Testis (tissue), 3 donors: ENCODE data around the gene BCAT1. TPM values are rescaled to one million over a fixed set of nuclear protein-coding genes. Genes with fewer than 3 reads are reported as not detected.

Experiments used
- DNase-seq: peaks from one replicate; pipeline ENCODE4 v3.0.0-alpha.2; 2019
- H3K27ac ChIP-seq, 2 donors: fragments of 200-600 bp; sonication (generic); one replicate each; pipeline ENCODE4 v1.5.1; 2019
- H3K27me3 ChIP-seq: fragments of 200-600 bp; sonication (generic); one replicate; pipeline ENCODE4 v1.5.1; 2019
- H3K36me3 ChIP-seq: fragments of 200-600 bp; sonication (generic); one replicate; pipeline ENCODE4 v1.5.1; 2017; ENCODE audit warnings: low read depth; ENCODE audit errors: missing control alignments
- H3K4me1 ChIP-seq: fragments of 200-600 bp; sonication (generic); one replicate; pipeline ENCODE4 v1.5.1; 2019
- H3K4me3 ChIP-seq, 2 donors: fragments of 200-600 bp; sonication (generic); one replicate each; pipeline ENCODE4 v1.5.1; 2017 to 2019
- H3K9me3 ChIP-seq: fragments of 200-600 bp; sonication (generic); one replicate; pipeline ENCODE4 v1.5.1; 2017
- POLR2A ChIP-seq: fragments of 450-650 bp; IDR thresholded peaks from one replicate; pipeline ENCODE4 v1.6.1; 2017; ENCODE audit warnings: antibody characterized with exemption, mild to moderate bottlenecking, moderate library complexity
- WGBS, 2 donors: methylation state at CpG; one replicate each; pipeline ENCODE4 v1.1.5; 2018; 5-methylcytosine and 5-hydroxymethylcytosine counted together
- intact Hi-C: fragments of 100-400 bp; cut with DNase I; formaldehyde crosslinking; loops from one replicate; pipeline ENCODE4 v1.15.1; 2023; ENCODE audit warnings: low total_unique reads
- polyA plus RNA-seq: library from polyadenylated mRNA; stranded (reverse); fragments of 350-450 nt; fragmentation: Illumina TruSeq; extraction: RNeasy Lipid Tissue Mini Kit (QIAGEN cat#74804); gene quantifications from one replicate; pipeline ENCODE4 v1.2.3, GENCODE V29; 2014; ENCODE audit warnings: low read depth, low replicate concordance; ENCODE audit not compliant: insufficient read depth
- total RNA-seq, 2 donors: library from RNA; depleted of rRNA; stranded (reverse); fragments of >200 nt; gene quantifications; one replicate each; pipeline ENCODE4 v1.2.3, GENCODE V29; 2016
- TF ChIP-seq, protein P1 (sequence below), 3 experiments: fragments of 450-650 bp in 2 of 3; fragments of 200-600 bp in 1 of 3; sonication (generic) in 1 of 3; IDR thresholded peaks; one replicate each; pipeline ENCODE4 v1.5.1; 2016 to 2019; ENCODE audit warnings: antibody characterized with exemption in 3 of 3, mild to moderate bottlenecking in 2 of 3, moderate library complexity in 1 of 3

Gene BCAT1
- total and polyA plus RNA-seq, 3 donors from 2014 or later = 30.8 to 44.2 (median 34.7) TPM

- no peak for TF ChIP-seq POLR2A
- TF ChIP-seq, protein P1, sequence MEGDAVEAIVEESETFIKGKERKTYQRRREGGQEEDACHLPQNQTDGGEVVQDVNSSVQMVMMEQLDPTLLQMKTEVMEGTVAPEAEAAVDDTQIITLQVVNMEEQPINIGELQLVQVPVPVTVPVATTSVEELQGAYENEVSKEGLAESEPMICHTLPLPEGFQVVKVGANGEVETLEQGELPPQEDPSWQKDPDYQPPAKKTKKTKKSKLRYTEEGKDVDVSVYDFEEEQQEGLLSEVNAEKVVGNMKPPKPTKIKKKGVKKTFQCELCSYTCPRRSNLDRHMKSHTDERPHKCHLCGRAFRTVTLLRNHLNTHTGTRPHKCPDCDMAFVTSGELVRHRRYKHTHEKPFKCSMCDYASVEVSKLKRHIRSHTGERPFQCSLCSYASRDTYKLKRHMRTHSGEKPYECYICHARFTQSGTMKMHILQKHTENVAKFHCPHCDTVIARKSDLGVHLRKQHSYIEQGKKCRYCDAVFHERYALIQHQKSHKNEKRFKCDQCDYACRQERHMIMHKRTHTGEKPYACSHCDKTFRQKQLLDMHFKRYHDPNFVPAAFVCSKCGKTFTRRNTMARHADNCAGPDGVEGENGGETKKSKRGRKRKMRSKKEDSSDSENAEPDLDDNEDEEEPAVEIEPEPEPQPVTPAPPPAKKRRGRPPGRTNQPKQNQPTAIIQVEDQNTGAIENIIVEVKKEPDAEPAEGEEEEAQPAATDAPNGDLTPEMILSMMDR (IDR thresholded peaks at IDR 0.05) = no peak
- WGBS, 2 donors = 85 to 89% methylated on average over 8 of the region's 8 CpGs
- Histone ChIP-seq H3K9me3 (no peaks in the 10 kb centered on the region), H3K27ac (no peak overlapping the region), H3K36me3 (no peaks in the 10 kb centered on the region), H3K4me3 (no peak overlapping the region), H3K27me3 (no peaks in the 10 kb centered on the region), H3K4me1 (no peaks in the 10 kb centered on the region)
- intact Hi-C loops = loop anchor here (10.0 kb wide), 1 partner anchor 139 kb away; no protein-coding TSS in a partner anchor
- no peak for DNase-seq
Observed at GRCh38 chr12:24996102-24996797, 47.3 kb upstream of the BCAT1 start.

DNA sequence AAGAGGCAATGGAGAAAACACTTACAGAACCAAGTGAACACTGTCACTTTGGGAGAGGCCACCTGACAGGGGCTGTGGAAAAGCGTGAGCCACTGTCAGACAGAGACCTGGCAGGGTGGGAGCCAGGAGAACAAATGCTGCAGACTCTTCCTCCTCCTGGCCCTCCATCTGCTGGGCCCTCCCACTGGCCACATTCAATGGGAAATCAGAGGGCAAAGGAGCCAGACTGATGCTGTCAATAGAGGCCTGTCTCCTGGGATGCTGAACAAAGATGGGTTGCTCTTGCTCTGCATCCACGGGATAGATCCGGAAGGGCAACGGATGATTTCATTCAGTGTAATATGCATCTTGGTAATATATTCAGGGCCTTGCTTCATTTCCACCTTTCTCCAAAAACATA lies 44.9 kb upstream of the BCAT1 start:
- Histone ChIP-seq H3K9me3 (no peaks in the 10 kb centered on the region), H3K4me3 (no peak overlapping the region), H3K36me3 (no peaks in the 10 kb centered on the region), H3K27me3 (no peaks in the 10 kb centered on the region), H3K4me1 (no peaks in the 10 kb centered on the region), H3K27ac (no peak overlapping the region)
- DNase-seq = no peak
- TF ChIP-seq POLR2A = no peak
- TF ChIP-seq, protein P1 (IDR thresholded peaks at IDR 0.05) = no peak
- 90 to 96% methylated on average over 4 of the region's 4 CpGs for WGBS, 2 donors
- intact Hi-C loops = loop anchor here (10.0 kb wide), 1 partner anchor 141 kb away; no protein-coding TSS in a partner anchor

GRCh38 chr12:24991209-24992049 lies 42.5 kb upstream of the BCAT1 start:
- no peak for DNase-seq
- 44 to 45% methylated on average over 9 of the region's 9 CpGs for WGBS, 2 donors

GRCh38 chr12:24989216-24989615 lies 40.3 kb upstream of the BCAT1 start:
- Histone ChIP-seq H3K4me3 (no peak overlapping the region), H3K36me3 (no peaks in the 10 kb centered on the region), H3K27me3 (no peaks in the 10 kb centered on the region), H3K4me1 (no peaks in the 10 kb centered on the region), H3K27ac (no peak overlapping the region), H3K9me3 (no peaks in the 10 kb centered on the region)
- DNase-seq = no peak
- intact Hi-C loops = no loop called here
- TF ChIP-seq, protein P1 (IDR thresholded peaks at IDR 0.05) = no peak
- no peak for TF ChIP-seq POLR2A
- WGBS, 2 donors = 85 to 92% methylated on average over 2 of the region's 2 CpGs

More at GRCh38 chr12:24991209-24992049, 42.5 kb upstream of the BCAT1 start:
- H3K9me3 ChIP-seq = no peaks in the 10 kb centered on the region
- H3K27ac ChIP-seq = no peak overlapping the region
- no peaks in the 10 kb centered on the region for H3K27me3 ChIP-seq
- TF ChIP-seq, protein P1 (IDR thresholded peaks at IDR 0.05) = peak; percentile 38 to 56 (median 55)
- no peak for TF ChIP-seq POLR2A
- intact Hi-C loops = loop anchor here (10.0 kb wide), 1 partner anchor 143 kb away; no protein-coding TSS in a partner anchor
- no peak overlapping the region for H3K4me3 ChIP-seq
- no peaks in the 10 kb centered on the region for H3K36me3 ChIP-seq
- no peaks in the 10 kb centered on the region for H3K4me1 ChIP-seq
